IPS-NIHi7 (cell line): Measurements from ENCODE around the gene PLEKHN1.
"Not testable (repeated sequence)": the region's sequence is repeated elsewhere in the genome, so short reads cannot be mapped to it uniquely, and the experiment has no call there.

Experiments
- DNase-seq: peaks from one replicate; pipeline ENCODE4 v3.0.0; 2012; ENCODE audit warnings: mixed read lengths; ENCODE audit errors: extremely low spot score

PLEKHN1 gene

GRCh38 chr1:974293-974640 lies 8.0 kb downstream of the PLEKHN1 start:
- DNase-seq, result no peak

GRCh38 chr1:974687-975328 lies 8.5 kb downstream of the PLEKHN1 start:
- no peak for DNase-seq

- DNase-seq, result no peak
Measured at GRCh38 chr1:975365-975764, 9.1 kb downstream of the PLEKHN1 start.

GRCh38 chr1:975896-976683 lies 9.8 kb downstream of the PLEKHN1 start:
- peak; percentile 91 for DNase-seq

- not testable (repeated sequence) for DNase-seq
Measured at GRCh38 chr1:976791-977190, 10.5 kb downstream of the PLEKHN1 start.

GRCh38 chr1:978069-978834 lies 12.0 kb downstream of the PLEKHN1 start:
- DNase-seq, result no peak

- no peak for DNase-seq
Measured at GRCh38 chr1:978835-979743, 12.8 kb downstream of the PLEKHN1 start.

GRCh38 chr1:979744-980072 lies 13.4 kb downstream of the PLEKHN1 start:
- DNase-seq, result no peak

- no peak for DNase-seq
Measured at GRCh38 chr1:980137-980571, 13.9 kb downstream of the PLEKHN1 start.

- no peak for DNase-seq
Measured at GRCh38 chr1:980602-981395, 14.5 kb downstream of the PLEKHN1 start.

- DNase-seq, result no peak
Measured at GRCh38 chr1:981491-981954, 15.2 kb downstream of the PLEKHN1 start.

- DNase-seq, result no peak
Measured at GRCh38 chr1:981955-982558, 15.8 kb downstream of the PLEKHN1 start, which contains the start of gene PERM1. Gene PERM1, minus strand, starts transcription at chr1:982093. Its CDS starts 1,064 bp downstream, at chr1:981029.

GRCh38 chr1:982765-983436 lies 16.6 kb downstream of the PLEKHN1 start:
- no peak for DNase-seq

- peak; percentile 91 for DNase-seq
Measured at GRCh38 chr1:983798-984475, 17.7 kb downstream of the PLEKHN1 start.

GRCh38 chr1:984476-984814 lies 18.2 kb downstream of the PLEKHN1 start:
- DNase-seq, result no peak

GRCh38 chr1:985126-985525 lies 18.8 kb downstream of the PLEKHN1 start:
- no peak for DNase-seq

- DNase-seq, result not testable (repeated sequence)
Measured at GRCh38 chr1:988061-988460, 21.8 kb downstream of the PLEKHN1 start.

- DNase-seq, result not testable (repeated sequence)
Measured at GRCh38 chr1:991275-991674, 25.0 kb downstream of the PLEKHN1 start.

- DNase-seq, result no peak
Measured at GRCh38 chr1:991895-992294, 25.6 kb downstream of the PLEKHN1 start.
